ENCODE results near the gene HELB.

The HELB gene

DNA sequence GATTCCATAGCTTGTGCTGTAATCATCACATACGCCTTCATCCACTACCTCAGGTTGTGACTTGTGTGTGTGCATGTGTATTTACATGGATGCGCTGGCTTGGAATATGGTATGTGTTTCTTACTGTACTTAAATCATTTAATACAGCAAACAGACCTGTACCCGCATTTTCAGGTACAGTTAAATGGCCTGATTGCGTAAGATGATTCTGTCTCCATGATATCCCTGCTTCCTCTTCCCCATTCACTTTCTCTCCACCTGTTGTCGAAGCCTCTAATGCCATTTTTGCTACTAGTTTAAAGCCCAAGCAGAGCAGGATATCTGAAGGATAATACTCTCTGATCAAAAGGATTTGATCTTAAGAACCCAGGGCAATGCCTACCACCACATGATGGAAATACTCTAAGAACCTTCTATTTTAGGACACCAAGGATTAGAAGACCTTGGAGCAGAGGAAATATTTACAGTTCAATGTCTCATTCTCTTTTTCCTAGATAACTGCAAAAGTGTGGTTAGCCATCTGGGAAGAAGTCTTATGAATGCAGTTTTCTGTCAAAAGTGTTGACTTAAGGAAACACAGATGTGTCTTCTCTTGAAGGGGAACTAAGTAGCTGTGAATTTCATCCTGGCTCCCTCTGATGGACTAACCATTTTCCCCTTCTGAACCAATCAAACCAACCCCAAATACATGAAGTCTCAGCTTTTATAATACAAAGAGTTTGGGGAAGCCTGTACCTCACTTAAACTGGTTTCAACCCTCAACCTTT, 78.7 kb downstream of the HELB start:
- Histone ChIP-seq H2BK15ac (ENCODE audit: low read length) (no peak overlapping the region), H3K79me1 (ENCODE audit: low read depth, low read length) (no peaks in the 10 kb centered on the region), H2BK12ac (ENCODE audit: low read length) (no peak overlapping the region), H3K27me3 (ENCODE audit: control insufficient read depth in 3 of 3, insufficient read depth in 3 of 3, low read depth in 1 of 3, low read length in 3 of 3) (no peaks in the 10 kb centered on the region), H4K8ac (ENCODE audit: low read depth, low read length) (no peak overlapping the region), H3K14ac (ENCODE audit: low read length) (no peak overlapping the region), H2AK5ac (ENCODE audit: low read depth, low read length) (no peak overlapping the region), H3K9me3 (replicated peaks in 1 of 2; ENCODE audit: control insufficient read depth in 2 of 2, insufficient read depth in 1 of 2, low read depth in 1 of 2, low read length in 2 of 2) (no peaks in the 10 kb centered on the region), H3K4ac (ENCODE audit: low read length) (no peak overlapping the region), H4K91ac (ENCODE audit: low read depth, low read length, poor library complexity) (no peak overlapping the region), H3K18ac (ENCODE audit: low read length) (no peak overlapping the region), H3K23ac (ENCODE audit: low read depth, low read length, poor library complexity) (no peak overlapping the region), H3K9ac (ENCODE audit: low read depth, low read length, poor library complexity) (no peak overlapping the region), H2BK120ac (ENCODE audit: low read depth, low read length) (no peak overlapping the region), H3K4me2 (ENCODE audit: insufficient read depth, low read length, poor library complexity, severe bottlenecking) (no peak overlapping the region), H3K36me3 (replicated peaks in 1 of 2; ENCODE audit: control insufficient read depth in 2 of 2, insufficient read depth in 2 of 2, low read length in 2 of 2) (no peaks in the 10 kb centered on the region), H2BK5ac (ENCODE audit: low read length) (no peak overlapping the region), H3K27ac (replicated peaks; ENCODE audit: low read length) (no peak overlapping the region), H2AFZ (ENCODE audit: low read length) (no peak overlapping the region), H3K4me3 (ENCODE audit: low read length in 2 of 2) (no peak overlapping the region), H3K4me1 (ENCODE audit: control insufficient read depth in 2 of 2, insufficient read depth in 1 of 2, low read depth in 1 of 2, low read length in 2 of 2) (no peaks in the 10 kb centered on the region)
- no CpG with 5 or more reads among the region's 5 CpGs for WGBS, 2 donors (ENCODE audit: extremely low coverage in 2 of 2, insufficient read length in 2 of 2, insufficient replicate concordance in 1 of 2)
- no peak for DNase-seq (ENCODE audit: low spot score)

- H3K9me3 ChIP-seq (replicated peaks in 1 of 2; ENCODE audit: control insufficient read depth in 2 of 2, insufficient read depth in 1 of 2, low read depth in 1 of 2, low read length in 2 of 2) = peaks cover 2 to 3% of the 10 kb centered on the region in 2 donors
- no peak overlapping the region for H3K4me3 ChIP-seq (ENCODE audit: low read length in 2 of 2)
- no peak overlapping the region for H2BK5ac ChIP-seq (ENCODE audit: low read length)
- H2AK5ac ChIP-seq (ENCODE audit: low read depth, low read length) = no peak overlapping the region
- H3K4ac ChIP-seq (ENCODE audit: low read length) = no peak overlapping the region
- no peak overlapping the region for H3K18ac ChIP-seq (ENCODE audit: low read length)
- H3K4me1 ChIP-seq (ENCODE audit: control insufficient read depth in 2 of 2, insufficient read depth in 1 of 2, low read depth in 1 of 2, low read length in 2 of 2) = no peaks in the 10 kb centered on the region
- H2BK120ac ChIP-seq (ENCODE audit: low read depth, low read length) = no peak overlapping the region
- no peak for DNase-seq (ENCODE audit: low spot score)
- H3K27ac ChIP-seq (replicated peaks; ENCODE audit: low read length) = no peak overlapping the region
- no peak overlapping the region for H3K9ac ChIP-seq (ENCODE audit: low read depth, low read length, poor library complexity)
- no peak overlapping the region for H2BK15ac ChIP-seq (ENCODE audit: low read length)
- no peak overlapping the region for H3K14ac ChIP-seq (ENCODE audit: low read length)
- no peaks in the 10 kb centered on the region for H3K79me1 ChIP-seq (ENCODE audit: low read depth, low read length)
- H4K91ac ChIP-seq (ENCODE audit: low read depth, low read length, poor library complexity) = no peak overlapping the region
- H3K36me3 ChIP-seq (replicated peaks in 1 of 2; ENCODE audit: control insufficient read depth in 2 of 2, insufficient read depth in 2 of 2, low read length in 2 of 2) = peaks cover under 1 to 4% of the 10 kb centered on the region in 2 donors
- H2BK12ac ChIP-seq (ENCODE audit: low read length) = no peak overlapping the region
- no peak overlapping the region for H2AFZ ChIP-seq (ENCODE audit: low read length)
- no peaks in the 10 kb centered on the region for H3K27me3 ChIP-seq (ENCODE audit: control insufficient read depth in 3 of 3, insufficient read depth in 3 of 3, low read depth in 1 of 3, low read length in 3 of 3)
- no peak overlapping the region for H3K23ac ChIP-seq (ENCODE audit: low read depth, low read length, poor library complexity)
- no CpG with 5 or more reads among the region's 1 CpG for WGBS, 2 donors (ENCODE audit: extremely low coverage in 2 of 2, insufficient read length in 2 of 2, insufficient replicate concordance in 1 of 2)
- no peak overlapping the region for H3K4me2 ChIP-seq (ENCODE audit: insufficient read depth, low read length, poor library complexity, severe bottlenecking)
- H4K8ac ChIP-seq (ENCODE audit: low read depth, low read length) = no peak overlapping the region
Observed at GRCh38 chr12:66387117-66387516, 84.8 kb downstream of the HELB start.
